IMR-90 (cell line): ENCODE data around the gene CDV3. TPM values are rescaled to one million over a fixed set of nuclear protein-coding genes. Genes with fewer than 3 reads are reported as not detected.

Source experiments
- ATAC-seq: fragments of 200-7000 bp; cut with Tn5 transposase; 2 replicates; pipeline ENCODE4 v1.9.1; 2020; ENCODE audit warnings: low read depth, mild to moderate bottlenecking, moderate library complexity
- BruUV-seq: library from RNA; stranded (reverse); fragments of 400-500 nt; replicated peaks from 2 replicates; lab custom pipeline; 2021; lab: Mats Ljungman, UMichigan
- CTCF ChIA-PET: fragments of 300-600 bp; formaldehyde crosslinking; extraction: SDS; loops from one replicate; lab custom pipeline; 2021; ENCODE audit warnings: antibody characterized with exemption; lab: Yijun Ruan, JAX
- POLR2A ChIA-PET: fragments of 300-600 bp; sonication (Branson Sonifier 250); formaldehyde crosslinking; loops from one replicate; lab custom pipeline; 2022; ENCODE audit warnings: antibody characterized with exemption; ENCODE audit not compliant: unreplicated experiment; lab: Charles Lee
- DNase-seq: peaks from one replicate; pipeline ENCODE4 v3.0.0; 2013
- H2AFZ ChIP-seq: replicated peaks from 2 replicates; pipeline ENCODE3; 2013; ENCODE audit warnings: low read length, mild to moderate bottlenecking; ENCODE audit not compliant: poor library complexity
- H2AK5ac ChIP-seq: 2 replicates; pipeline ENCODE4 v1.6.1; 2013; ENCODE audit warnings: low read depth, low read length, inconsistent platforms
- H2AK9ac ChIP-seq: replicated peaks from 2 replicates; pipeline ENCODE3; 2013; ENCODE audit warnings: mild to moderate bottlenecking, low read depth, low read length, moderate library complexity; ENCODE audit not compliant: poor library complexity
- H2BK120ac ChIP-seq: 2 replicates; pipeline ENCODE4 v1.6.1; 2013; ENCODE audit warnings: low read depth, low read length, inconsistent platforms
- H2BK15ac ChIP-seq: 3 replicates; pipeline ENCODE4 v1.6.1; 2013; ENCODE audit warnings: low read depth, low read length, inconsistent platforms
- H2BK20ac ChIP-seq: 2 replicates; pipeline ENCODE4 v1.6.1; 2013; ENCODE audit warnings: low read depth, mild to moderate bottlenecking, inconsistent platforms, low read length, moderate library complexity
- H2BK5ac ChIP-seq: 2 replicates; pipeline ENCODE4 v1.6.1; 2013; ENCODE audit warnings: mild to moderate bottlenecking, low read depth, low read length, inconsistent platforms; ENCODE audit not compliant: poor library complexity, severe bottlenecking
- H3K14ac ChIP-seq: replicated peaks from 2 replicates; pipeline ENCODE4 v1.6.1; 2013; ENCODE audit warnings: low read depth, low read length, inconsistent platforms
- H3K18ac ChIP-seq: 2 replicates; pipeline ENCODE4 v1.6.1; 2013; ENCODE audit warnings: low read depth, low read length, control low read depth
- H3K23ac ChIP-seq: 2 replicates; pipeline ENCODE4 v1.6.1; 2013; ENCODE audit warnings: low read depth, low read length, inconsistent platforms
- H3K27ac ChIP-seq: 2 replicates; pipeline ENCODE4 v1.5.1; 2013; ENCODE audit warnings: mild to moderate bottlenecking, control low read depth, low read length; ENCODE audit not compliant: insufficient read depth
- H3K27me3 ChIP-seq: 2 replicates; pipeline ENCODE4 v1.6.1; 2013; ENCODE audit warnings: low read length; ENCODE audit not compliant: control insufficient read depth, insufficient read depth
- H3K36me3 ChIP-seq: 2 replicates; pipeline ENCODE4 v1.6.1; 2013; ENCODE audit warnings: low read length, mixed read lengths; ENCODE audit not compliant: control insufficient read depth, insufficient read depth
- H3K4ac ChIP-seq: 2 replicates; pipeline ENCODE4 v1.6.1; 2013; ENCODE audit warnings: low read depth, low read length, inconsistent platforms
- H3K4me1 ChIP-seq: 2 replicates; pipeline ENCODE4 v1.6.1; 2013; ENCODE audit warnings: low read length, mixed read lengths; ENCODE audit not compliant: control insufficient read depth, insufficient read depth
- H3K4me2 ChIP-seq: 2 replicates; pipeline ENCODE4 v1.6.1; 2013; ENCODE audit warnings: low read depth, mild to moderate bottlenecking, control low read depth, low read length, moderate library complexity
- H3K4me3 ChIP-seq: 2 replicates; pipeline ENCODE4 v1.5.1; 2013; ENCODE audit warnings: low read depth, mild to moderate bottlenecking, control low read depth, low read length, moderate library complexity; ENCODE audit not compliant: insufficient read depth
- H3K56ac ChIP-seq: 2 replicates; pipeline ENCODE4 v1.6.1; 2013; ENCODE audit warnings: low read length, inconsistent platforms; ENCODE audit not compliant: insufficient read depth; ENCODE audit errors: extremely low read depth
- H3K79me1 ChIP-seq, 2 experiments: 2 replicates each; pipeline ENCODE4 v1.6.1; 2013; ENCODE audit warnings: low read length in 2 of 2, inconsistent platforms in 1 of 2, low read depth in 1 of 2
- H3K9ac ChIP-seq: 2 replicates; pipeline ENCODE4 v1.6.1; 2013; ENCODE audit warnings: low read depth, low read length, control low read depth
- H3K9me1 ChIP-seq: 2 replicates; pipeline ENCODE4 v1.6.1; 2013; ENCODE audit warnings: low read length, inconsistent platforms; ENCODE audit not compliant: insufficient read depth
- H3K9me3 ChIP-seq: 2 replicates; pipeline ENCODE4 v1.6.1; 2013; ENCODE audit warnings: low read length; ENCODE audit not compliant: control insufficient read depth, insufficient read depth
- H4K20me1 ChIP-seq: 2 replicates; pipeline ENCODE4 v1.6.1; 2013; ENCODE audit warnings: low read length, inconsistent platforms; ENCODE audit not compliant: insufficient read depth
- H4K5ac ChIP-seq: 2 replicates; pipeline ENCODE4 v1.6.1; 2013; ENCODE audit warnings: mild to moderate bottlenecking, low read depth, low read length, control low read depth
- H4K8ac ChIP-seq, 2 experiments: 2 replicates each; pipeline ENCODE4 v1.6.1; 2013; ENCODE audit warnings: low read depth in 2 of 2, low read length in 2 of 2, control low read depth in 1 of 2, inconsistent platforms in 1 of 2
- H4K91ac ChIP-seq: 2 replicates; pipeline ENCODE4 v1.6.1; 2013; ENCODE audit warnings: low read depth, low read length, inconsistent platforms; ENCODE audit not compliant: insufficient read depth
- BHLHE40 ChIP-seq: fragments of 150-350 bp; IDR thresholded peaks from 2 replicates; pipeline ENCODE4 v1.6.1; 2016; ENCODE audit warnings: mild to moderate bottlenecking, low read depth, low read length
- CEBPB ChIP-seq: IDR thresholded peaks from 2 replicates; pipeline ENCODE4 v1.6.1; 2012; ENCODE audit warnings: low read depth, low read length, improper control_type of control experiment
- CHD1 ChIP-seq: IDR thresholded peaks from 2 replicates; pipeline ENCODE4 v1.6.1; 2012; ENCODE audit warnings: low read depth, low read length, improper control_type of control experiment
- FOS ChIP-seq: fragments of 150-350 bp; IDR thresholded peaks from 2 replicates; pipeline ENCODE4 v1.6.1; 2016; ENCODE audit warnings: low read depth, low read length
- MAFK ChIP-seq: IDR thresholded peaks from 2 replicates; pipeline ENCODE4 v1.6.1; 2012; ENCODE audit warnings: low read depth, low read length, improper control_type of control experiment
- MAZ ChIP-seq: IDR thresholded peaks from 2 replicates; pipeline ENCODE4 v1.6.1; 2012; ENCODE audit warnings: low read depth, mild to moderate bottlenecking, low read length, improper control_type of control experiment, moderate library complexity, borderline replicate concordance
- MXI1 ChIP-seq: IDR thresholded peaks from 2 replicates; pipeline ENCODE4 v1.6.1; 2012; ENCODE audit warnings: low read depth, mild to moderate bottlenecking, low read length, moderate library complexity, borderline replicate concordance
- POLR2A ChIP-seq: IDR thresholded peaks from 2 replicates; pipeline ENCODE4 v1.6.1; 2012; ENCODE audit warnings: mild to moderate bottlenecking, low read depth, low read length
- RAD21 ChIP-seq: IDR thresholded peaks from 2 replicates; pipeline ENCODE4 v1.6.1; 2012; ENCODE audit warnings: low read length, improper control_type of control experiment
- RCOR1 ChIP-seq: IDR thresholded peaks from 2 replicates; pipeline ENCODE4 v1.6.1; 2012; ENCODE audit warnings: mild to moderate bottlenecking, low read length, improper control_type of control experiment; ENCODE audit not compliant: insufficient replicate concordance
- SMC3 ChIP-seq: fragments of 150-350 bp; IDR thresholded peaks from 2 replicates; pipeline ENCODE4 v1.6.1; 2016; ENCODE audit warnings: low read depth, mild to moderate bottlenecking, antibody characterized with exemption, low read length, moderate library complexity
- dilution Hi-C: fragments of 300-500 bp; cut with HindIII; formaldehyde crosslinking; loops from one replicate; pipeline ENCODE4 v1.14.3; 2018; ENCODE audit warnings: low sequenced_read_pairs; ENCODE audit not compliant: unreplicated experiment
- in situ Hi-C: fragments of 300-500 bp; cut with MboI; formaldehyde crosslinking; loops from 3 replicates; pipeline ENCODE4 v1.14.3; 2019; ENCODE audit warnings: low sequenced_read_pairs, inconsistent platforms, mixed read lengths
- intact Hi-C: fragments of 100-400 bp; cut with micrococcal nuclease; formaldehyde crosslinking; loops from 2 replicates; pipeline ENCODE4 v1.10.0; 2022
- polyA plus RNA-seq, 3 experiments: library from polyadenylated mRNA; depleted of rRNA; stranded (reverse); fragments of >200 nt; gene quantifications; 2 replicates each; pipeline ENCODE4 v1.2.3, GENCODE V29; 2012; ENCODE audit warnings: low replicate concordance in 1 of 3
- total RNA-seq: library from RNA; depleted of rRNA; stranded (reverse); fragments of >200 nt; gene quantifications from 2 replicates; pipeline ENCODE4 v1.2.3, GENCODE V29; 2012
- TF ChIP-seq, protein P1 (sequence below): fragments of 150-350 bp; IDR thresholded peaks from 2 replicates; pipeline ENCODE4 v1.6.1; 2017; ENCODE audit warnings: mild to moderate bottlenecking, antibody characterized with exemption, low read length, low read depth

Gene CDV3
- total and polyA plus RNA-seq, 2 of the 4 experiments (the other 2 are of a cell fraction), result 93.6 to 120 TPM

DNA sequence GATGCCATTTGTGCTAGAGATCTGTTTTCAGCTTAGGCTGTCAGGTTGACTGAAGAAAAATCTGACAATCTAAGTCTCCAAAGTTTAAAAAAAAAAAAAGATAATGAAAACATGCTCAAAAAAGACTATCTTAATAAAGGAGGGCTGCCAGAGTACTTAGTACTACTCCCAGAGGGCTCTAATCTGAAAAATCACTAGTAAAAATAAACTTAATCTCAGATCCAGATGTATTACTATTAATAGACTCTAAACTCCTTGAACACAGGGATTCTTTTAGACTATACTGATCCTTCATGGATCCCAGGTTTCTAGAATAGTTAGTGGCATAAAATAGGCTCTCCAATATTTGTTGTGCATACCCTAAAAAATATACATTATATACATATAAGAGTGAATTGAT, 54.3 kb downstream of the CDV3 start:
- Histone ChIP-seq H3K79me1 (peaks cover 4 to 8% of the 10 kb centered on the region in 2 experiments; a peak in 2 of 4 replicates), H2BK120ac (no peak overlapping the region), H3K4me1 (no peaks in the 10 kb centered on the region), H4K8ac (no peak overlapping the region), H3K9me3 (no peaks in the 10 kb centered on the region), H4K91ac (no peak overlapping the region), H2BK15ac (no peak overlapping the region), H2AFZ (no peak overlapping the region), H3K14ac (no peak overlapping the region), H2BK20ac (no peak overlapping the region), H2BK5ac (no peak overlapping the region), H4K5ac (no peak overlapping the region), H3K4ac (no peak overlapping the region), H3K27ac (no peak overlapping the region), H2AK9ac (no peak overlapping the region), H3K4me3 (no peak overlapping the region), H3K36me3 (peaks cover 22% of the 10 kb centered on the region), H4K20me1 (no peaks in the 10 kb centered on the region), H2AK5ac (no peak overlapping the region), H3K9me1 (no peaks in the 10 kb centered on the region), H3K56ac (no peak overlapping the region), H3K27me3 (no peaks in the 10 kb centered on the region), H3K18ac (no peak overlapping the region), H3K23ac (no peak overlapping the region), H3K4me2 (no peak overlapping the region), H3K9ac (no peak overlapping the region)
- in situ Hi-C loops, result no loop called here
- dilution Hi-C loops, result no loop called here
- BruUV-seq, result no TSS peak
- DNase-seq, result no peak
- ChIA-PET POLR2A (no interaction called here), CTCF (interaction anchor here (0.8 kb wide), 1 partner anchor 26 kb away, joined by 3 read pairs; no protein-coding TSS in a partner anchor)
- no peak for TF ChIP-seq MAFK
- TF ChIP-seq CEBPB, result no peak
- TF ChIP-seq POLR2A, result no peak
- TF ChIP-seq, protein P1, sequence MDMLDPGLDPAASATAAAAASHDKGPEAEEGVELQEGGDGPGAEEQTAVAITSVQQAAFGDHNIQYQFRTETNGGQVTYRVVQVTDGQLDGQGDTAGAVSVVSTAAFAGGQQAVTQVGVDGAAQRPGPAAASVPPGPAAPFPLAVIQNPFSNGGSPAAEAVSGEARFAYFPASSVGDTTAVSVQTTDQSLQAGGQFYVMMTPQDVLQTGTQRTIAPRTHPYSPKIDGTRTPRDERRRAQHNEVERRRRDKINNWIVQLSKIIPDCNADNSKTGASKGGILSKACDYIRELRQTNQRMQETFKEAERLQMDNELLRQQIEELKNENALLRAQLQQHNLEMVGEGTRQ, result no peak
- TF ChIP-seq MXI1, result no peak
- TF ChIP-seq RAD21, result no peak
- TF ChIP-seq RCOR1, result no peak
- TF ChIP-seq CHD1, result no peak
- no peak for TF ChIP-seq SMC3
- no peak for TF ChIP-seq FOS
- no peak for TF ChIP-seq BHLHE40
- TF ChIP-seq MAZ, result no peak
- no peak for ATAC-seq
- intact Hi-C loops, result no loop called here
